CD4-positive, CD25-positive, alpha-beta regulatory T cell (primary cell): ENCODE measurements around the gene CD52. TPM values are rescaled to one million over a fixed set of nuclear protein-coding genes. Genes with fewer than 3 reads are reported as not detected.

Source experiments
- ATAC-seq, 2 donors: fragments of 150-1000 bp; cut with Tn5 transposase; one replicate each; pipeline ENCODE4 v1.10.0; 2021; ENCODE audit warnings: low read depth in 2 of 2, moderate number of reproducible peaks in 2 of 2, moderate library complexity in 1 of 2
- DNase-seq, 3 donors: peaks; one replicate each; pipeline versions ENCODE4 v3.0.0 to v3.0.0-alpha.2; 2012 to 2022; ENCODE audit warnings: mixed read lengths in 1 of 3
- H3K27ac ChIP-seq: one replicate; pipeline ENCODE4 v1.7.0; 2013; ENCODE audit warnings: mild to moderate bottlenecking, low read length; ENCODE audit not compliant: insufficient read depth, poor library complexity, severe bottlenecking
- H3K27me3 ChIP-seq: one replicate; pipeline ENCODE4 v1.7.0; 2013; ENCODE audit warnings: low read length; ENCODE audit not compliant: control insufficient read depth, insufficient read depth
- H3K36me3 ChIP-seq: one replicate; pipeline ENCODE4 v1.7.0; 2013; ENCODE audit warnings: mild to moderate bottlenecking, low read length, moderate library complexity; ENCODE audit not compliant: control insufficient read depth, insufficient read depth
- H3K4me1 ChIP-seq: 2 replicates; pipeline ENCODE4 v1.7.0; 2013; ENCODE audit warnings: mild to moderate bottlenecking, low read length; ENCODE audit not compliant: insufficient read depth, control insufficient read depth, poor library complexity, severe bottlenecking
- H3K4me3 ChIP-seq: one replicate; pipeline ENCODE4 v1.7.0; 2013; ENCODE audit warnings: low read depth, mild to moderate bottlenecking, low read length, moderate library complexity
- H3K9me3 ChIP-seq, 2 experiments: 1 replicate in 1 of 2; 2 replicates in 1 of 2; pipeline ENCODE4 v1.7.0; 2013; ENCODE audit warnings: low read length in 2 of 2, mild to moderate bottlenecking in 1 of 2, moderate library complexity in 1 of 2; ENCODE audit not compliant: control insufficient read depth in 2 of 2
- H3K27ac Mint-ChIP-seq, 3 donors: one replicate each; pipeline ENCODE4 v1.8.0; 2020 to 2022; ENCODE audit warnings: mild to moderate bottlenecking in 3 of 3, mixed read lengths in 3 of 3, moderate library complexity in 2 of 3
- H3K27me3 Mint-ChIP-seq: one replicate; pipeline ENCODE4 v1.8.0; 2022; ENCODE audit warnings: mild to moderate bottlenecking, mixed read lengths
- H3K36me3 Mint-ChIP-seq: one replicate; pipeline ENCODE4 v1.8.0; 2020; ENCODE audit warnings: mixed read lengths
- H3K4me1 Mint-ChIP-seq, 4 donors: one replicate each; pipeline ENCODE4 v1.8.0; 2020 to 2022; ENCODE audit warnings: mixed read lengths in 4 of 4, mild to moderate bottlenecking in 1 of 4
- H3K4me3 Mint-ChIP-seq, 4 donors: one replicate each; pipeline ENCODE4 v1.8.0; 2020 to 2022; ENCODE audit warnings: mild to moderate bottlenecking in 4 of 4, mixed read lengths in 4 of 4, moderate library complexity in 3 of 4
- H3K9me3 Mint-ChIP-seq, 7 donors: one replicate each; pipeline ENCODE4 v1.8.0; 2020 to 2022; ENCODE audit warnings: mixed read lengths in 7 of 7, mild to moderate bottlenecking in 3 of 7, moderate library complexity in 2 of 7
- polyA plus RNA-seq, 4 donors: library from polyadenylated mRNA; unstranded; fragments of 300-500 nt; fragmentation: Illumina TruSeq; gene quantifications; one replicate each; pipeline ENCODE4 v1.2.3, GENCODE V29; 2021
- total RNA-seq: library from RNA; stranded (reverse); gene quantifications from one replicate; pipeline ENCODE4 v1.2.3, GENCODE V29; 2022

Gene CD52
- total and polyA plus RNA-seq, 5 donors from 2014 or later: 1,528 to 12,173 (median 9,866) TPM

GRCh38 chr1:26281091-26281958 is 36.4 kb upstream of the CD52 start:
- H3K36me3 Mint-ChIP-seq: peaks cover 25% of the 10 kb centered on the region
- peaks cover 14 to 90% (median 57%) of the 10 kb centered on the region in 4 donors for H3K4me1 Mint-ChIP-seq
- peak overlapping the region; percentile 93 for H3K27ac ChIP-seq
- H3K36me3 ChIP-seq: peaks cover 18% of the 10 kb centered on the region
- peak overlapping the region; percentile 82 to 96 (median 95) for H3K27ac Mint-ChIP-seq
- no peaks in the 10 kb centered on the region for H3K27me3 ChIP-seq
- peak overlapping the region; percentile 91 to 96 (median 93) for H3K4me3 Mint-ChIP-seq
- DNase-seq (no peak), ATAC-seq (no peak)
- H3K9me3 ChIP-seq: no peaks in the 10 kb centered on the region
- H3K4me1 ChIP-seq: peaks cover 97% of the 10 kb centered on the region
- H3K27me3 Mint-ChIP-seq: no peaks in the 10 kb centered on the region
- H3K4me3 ChIP-seq: peak overlapping the region; percentile 77
- no peaks in the 10 kb centered on the region for H3K9me3 Mint-ChIP-seq

GRCh38 chr1:26281971-26282370 is 35.8 kb upstream of the CD52 start:
- no peaks in the 10 kb centered on the region for H3K9me3 ChIP-seq
- H3K27ac ChIP-seq: peak overlapping the region; percentile 93
- H3K27me3 Mint-ChIP-seq: no peaks in the 10 kb centered on the region
- no peaks in the 10 kb centered on the region for H3K9me3 Mint-ChIP-seq
- DNase-seq: no peak
- peak overlapping the region; percentile 82 to 99 (median 96) for H3K27ac Mint-ChIP-seq
- peak overlapping the region; percentile 77 for H3K4me3 ChIP-seq
- H3K4me1 ChIP-seq: peaks cover 97% of the 10 kb centered on the region
- H3K4me1 Mint-ChIP-seq: peaks cover 11 to 90% (median 54%) of the 10 kb centered on the region in 4 donors
- H3K36me3 ChIP-seq: peaks cover 16% of the 10 kb centered on the region
- no peak for ATAC-seq
- H3K4me3 Mint-ChIP-seq: peak overlapping the region; percentile 91 to 96 (median 93)
- H3K36me3 Mint-ChIP-seq: peaks cover 22% of the 10 kb centered on the region
- H3K27me3 ChIP-seq: no peaks in the 10 kb centered on the region

GRCh38 chr1:26282401-26282918 is 35.3 kb upstream of the CD52 start:
- Mint-ChIP-seq H3K9me3 (no peaks in the 10 kb centered on the region), H3K27me3 (no peaks in the 10 kb centered on the region), H3K27ac (peak overlapping the region; percentile 96 to 100 (median 99)), H3K36me3 (peaks cover 23% of the 10 kb centered on the region), H3K4me1 (peaks cover 14 to 90% (median 55%) of the 10 kb centered on the region in 4 donors), H3K4me3 (peak overlapping the region; percentile 84 to 96 (median 91))
- ATAC-seq (no peak), DNase-seq (no peak)
- Histone ChIP-seq H3K4me1 (peaks cover 97% of the 10 kb centered on the region), H3K27me3 (no peaks in the 10 kb centered on the region), H3K4me3 (no peak overlapping the region), H3K27ac (peak overlapping the region; percentile 93), H3K9me3 (no peaks in the 10 kb centered on the region), H3K36me3 (peaks cover 13% of the 10 kb centered on the region)

GRCh38 chr1:26283279-26283853 is 34.4 kb upstream of the CD52 start:
- H3K36me3 ChIP-seq: peaks cover 13% of the 10 kb centered on the region
- DNase-seq: no peak
- peaks cover 97% of the 10 kb centered on the region for H3K4me1 ChIP-seq
- no peaks in the 10 kb centered on the region for H3K27me3 ChIP-seq
- peak overlapping the region; percentile 84 to 96 (median 91) for H3K4me3 Mint-ChIP-seq
- H3K36me3 Mint-ChIP-seq: peaks cover 23% of the 10 kb centered on the region
- H3K27me3 Mint-ChIP-seq: no peaks in the 10 kb centered on the region
- ATAC-seq: no peak
- no peaks in the 10 kb centered on the region for H3K9me3 ChIP-seq
- peak overlapping the region; percentile 93 for H3K27ac ChIP-seq
- peak overlapping the region; percentile 34 for H3K4me3 ChIP-seq
- H3K4me1 Mint-ChIP-seq: peaks cover 20 to 91% (median 62%) of the 10 kb centered on the region in 4 donors
- H3K27ac Mint-ChIP-seq: peak overlapping the region; percentile 96 to 100 (median 99)
- no peaks in the 10 kb centered on the region for H3K9me3 Mint-ChIP-seq

- peak overlapping the region; percentile 64 for H3K4me3 ChIP-seq
- Mint-ChIP-seq H3K36me3 (peaks cover 23% of the 10 kb centered on the region), H3K27me3 (no peaks in the 10 kb centered on the region), H3K27ac (peak overlapping the region; percentile 96 to 100 (median 99)), H3K4me1 (peaks cover 19 to 91% (median 63%) of the 10 kb centered on the region in 4 donors), H3K9me3 (no peaks in the 10 kb centered on the region), H3K4me3 (peak overlapping the region; percentile 85 to 94 (median 91))
- DNase-seq (no peak), ATAC-seq (no peak)
- H3K27ac ChIP-seq: peak overlapping the region; percentile 93
- peaks cover 97% of the 10 kb centered on the region for H3K4me1 ChIP-seq
- peaks cover 13% of the 10 kb centered on the region for H3K36me3 ChIP-seq
- H3K9me3 ChIP-seq: no peaks in the 10 kb centered on the region
- H3K27me3 ChIP-seq: no peaks in the 10 kb centered on the region
Observed at GRCh38 chr1:26283871-26284596, 33.7 kb upstream of the CD52 start.

- peaks cover 19 to 91% (median 68%) of the 10 kb centered on the region in 4 donors for H3K4me1 Mint-ChIP-seq
- Histone ChIP-seq H3K36me3 (peaks cover 13% of the 10 kb centered on the region), H3K4me1 (peaks cover 98% of the 10 kb centered on the region), H3K9me3 (no peaks in the 10 kb centered on the region), H3K27me3 (no peaks in the 10 kb centered on the region), H3K27ac (peak overlapping the region; percentile 93), H3K4me3 (peak overlapping the region; percentile 64)
- H3K27me3 Mint-ChIP-seq: no peaks in the 10 kb centered on the region
- peak overlapping the region; percentile 85 to 94 (median 87) for H3K4me3 Mint-ChIP-seq
- no peaks in the 10 kb centered on the region for H3K9me3 Mint-ChIP-seq
- peaks cover 23% of the 10 kb centered on the region for H3K36me3 Mint-ChIP-seq
- DNase-seq (peak; percentile 88 to 98 (median 88)), ATAC-seq (peak; percentile 73 to 78)
- peak overlapping the region; percentile 96 to 100 (median 99) for H3K27ac Mint-ChIP-seq
Observed at GRCh38 chr1:26284597-26285347, 33.0 kb upstream of the CD52 start.
